ENCODE data around the gene CTPS2. TPM values are rescaled to one million over a fixed set of nuclear protein-coding genes. Genes with fewer than 3 reads are reported as not detected.

CTPS2 gene
- total RNA-seq, 2 donors from 2014 or later, result 7.9 to 12.0 TPM

DNA sequence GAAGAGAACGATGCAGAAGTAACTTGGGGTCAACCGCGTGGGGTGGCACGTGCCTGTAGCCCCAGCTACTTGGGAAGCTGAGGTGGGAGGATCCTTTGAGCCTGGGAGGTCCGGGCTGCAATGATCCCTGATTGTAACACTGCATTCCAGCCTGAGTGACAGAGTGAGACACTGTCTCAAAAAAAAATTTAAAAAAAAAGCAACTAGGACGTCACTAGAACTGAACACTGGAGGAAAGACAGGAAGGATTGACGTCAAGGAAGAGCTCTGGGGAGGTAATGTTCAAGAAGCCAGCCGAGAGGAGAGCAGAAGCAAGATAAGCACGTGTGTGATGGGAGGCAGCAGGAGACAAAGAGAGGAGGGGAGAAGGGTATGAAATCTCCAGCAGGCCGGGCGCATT lies 33.8 kb downstream of the CTPS2 start:
- H3K9me3 ChIP-seq, result no peaks in the 10 kb centered on the region
- H3K4me1 ChIP-seq (ENCODE audit: control insufficient read depth in 1 of 2, low read depth in 2 of 2), result no peaks in the 10 kb centered on the region
- ATAC-seq (ENCODE audit: insufficient number of reproducible peaks, low FRiP score, low read depth) (no peak), DNase-seq (ENCODE audit: low spot score) (no peak)
- no peaks in the 10 kb centered on the region for H3K27me3 ChIP-seq (replicated peaks; ENCODE audit: insufficient read depth)
- TF ChIP-seq, protein P1, sequence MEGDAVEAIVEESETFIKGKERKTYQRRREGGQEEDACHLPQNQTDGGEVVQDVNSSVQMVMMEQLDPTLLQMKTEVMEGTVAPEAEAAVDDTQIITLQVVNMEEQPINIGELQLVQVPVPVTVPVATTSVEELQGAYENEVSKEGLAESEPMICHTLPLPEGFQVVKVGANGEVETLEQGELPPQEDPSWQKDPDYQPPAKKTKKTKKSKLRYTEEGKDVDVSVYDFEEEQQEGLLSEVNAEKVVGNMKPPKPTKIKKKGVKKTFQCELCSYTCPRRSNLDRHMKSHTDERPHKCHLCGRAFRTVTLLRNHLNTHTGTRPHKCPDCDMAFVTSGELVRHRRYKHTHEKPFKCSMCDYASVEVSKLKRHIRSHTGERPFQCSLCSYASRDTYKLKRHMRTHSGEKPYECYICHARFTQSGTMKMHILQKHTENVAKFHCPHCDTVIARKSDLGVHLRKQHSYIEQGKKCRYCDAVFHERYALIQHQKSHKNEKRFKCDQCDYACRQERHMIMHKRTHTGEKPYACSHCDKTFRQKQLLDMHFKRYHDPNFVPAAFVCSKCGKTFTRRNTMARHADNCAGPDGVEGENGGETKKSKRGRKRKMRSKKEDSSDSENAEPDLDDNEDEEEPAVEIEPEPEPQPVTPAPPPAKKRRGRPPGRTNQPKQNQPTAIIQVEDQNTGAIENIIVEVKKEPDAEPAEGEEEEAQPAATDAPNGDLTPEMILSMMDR (IDR thresholded peaks at IDR 0.05), result no peak
- H3K27ac ChIP-seq, result no peak overlapping the region
- no peak overlapping the region for H3K4me3 ChIP-seq
- H3K36me3 ChIP-seq, result peaks cover 3% of the 10 kb centered on the region

DNA sequence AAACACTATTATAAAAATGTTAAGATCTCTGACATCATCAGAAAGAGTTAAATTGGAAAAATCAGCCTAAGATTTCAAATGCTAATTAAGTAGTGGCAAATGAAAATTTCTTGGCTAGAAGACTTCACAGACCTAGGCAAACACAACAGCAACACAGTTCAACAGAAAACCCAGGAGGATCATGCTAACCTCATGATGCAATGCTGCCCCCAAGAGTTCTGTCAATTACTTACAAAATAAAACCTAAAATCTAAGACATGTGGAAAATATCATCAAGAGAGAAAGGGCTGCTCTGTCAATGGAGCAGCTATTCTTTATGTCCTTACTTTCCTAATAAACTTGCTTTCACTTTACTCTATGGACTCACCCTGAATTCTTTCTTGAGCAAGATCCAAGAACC lies 41.5 kb downstream of the CTPS2 start:
- no peak overlapping the region for H3K4me3 ChIP-seq
- TF ChIP-seq, protein P1 (IDR thresholded peaks at IDR 0.05), result no peak
- H3K4me1 ChIP-seq (ENCODE audit: control insufficient read depth in 1 of 2, low read depth in 2 of 2), result no peaks in the 10 kb centered on the region
- ATAC-seq (ENCODE audit: insufficient number of reproducible peaks, low FRiP score, low read depth), result no peak
- no peaks in the 10 kb centered on the region for H3K27me3 ChIP-seq (replicated peaks; ENCODE audit: insufficient read depth)
- H3K9me3 ChIP-seq, result no peaks in the 10 kb centered on the region
- no peak for DNase-seq (ENCODE audit: low spot score)
- no peaks in the 10 kb centered on the region for H3K36me3 ChIP-seq
- H3K27ac ChIP-seq, result no peak overlapping the region

DNA sequence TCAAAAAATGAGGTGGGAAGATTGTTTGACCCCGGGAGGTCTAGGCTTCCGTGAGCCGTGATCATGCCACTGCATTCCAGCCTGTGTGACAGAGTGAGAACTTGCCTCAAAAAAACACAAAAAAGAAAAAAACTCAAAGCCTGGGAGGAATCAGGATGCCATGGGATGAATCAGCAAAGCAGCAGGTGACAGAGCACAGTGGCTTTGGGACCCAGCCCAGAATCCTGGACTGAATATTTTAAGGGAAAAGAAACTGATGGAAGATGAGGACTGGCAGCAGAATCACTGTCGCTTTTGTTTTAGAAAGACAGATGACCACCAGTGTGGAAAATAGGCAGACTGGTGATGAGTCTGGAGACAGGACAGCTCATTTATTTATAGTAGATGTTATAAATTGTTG lies 45.9 kb downstream of the CTPS2 start:
- TF ChIP-seq, protein P1 (IDR thresholded peaks at IDR 0.05), result no peak
- H3K9me3 ChIP-seq, result no peaks in the 10 kb centered on the region
- no peaks in the 10 kb centered on the region for H3K36me3 ChIP-seq
- no peak overlapping the region for H3K4me3 ChIP-seq
- ATAC-seq (ENCODE audit: insufficient number of reproducible peaks, low FRiP score, low read depth) (no peak), DNase-seq (ENCODE audit: low spot score) (no peak)
- no peak overlapping the region for H3K27ac ChIP-seq
- H3K27me3 ChIP-seq (replicated peaks; ENCODE audit: insufficient read depth), result no peaks in the 10 kb centered on the region
- no peaks in the 10 kb centered on the region for H3K4me1 ChIP-seq (ENCODE audit: control insufficient read depth in 1 of 2, low read depth in 2 of 2)

DNA sequence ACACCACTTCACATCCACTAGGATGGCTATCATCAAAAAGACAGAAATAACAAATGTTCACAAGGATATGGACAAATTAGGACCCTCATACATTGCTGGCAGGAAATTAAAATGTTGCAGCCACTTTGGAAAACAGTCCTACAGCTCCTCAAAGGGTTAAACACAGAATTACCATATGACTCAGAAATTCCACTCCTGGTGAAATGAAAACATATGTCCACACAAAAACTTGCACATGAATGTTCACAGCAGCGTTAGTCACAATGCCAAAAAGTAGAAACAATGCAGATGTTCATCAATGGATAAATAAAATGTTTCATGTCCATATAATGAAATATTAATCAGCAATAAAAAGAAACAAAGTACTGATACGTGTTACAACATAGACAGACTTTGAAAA lies 47.4 kb downstream of the CTPS2 start:
- no peak for DNase-seq (ENCODE audit: low spot score)
- Histone ChIP-seq H3K9me3 (no peaks in the 10 kb centered on the region), H3K4me3 (no peak overlapping the region), H3K27ac (no peak overlapping the region), H3K36me3 (no peaks in the 10 kb centered on the region), H3K27me3 (replicated peaks; ENCODE audit: insufficient read depth) (no peaks in the 10 kb centered on the region), H3K4me1 (ENCODE audit: control insufficient read depth in 1 of 2, low read depth in 2 of 2) (no peaks in the 10 kb centered on the region)
- ATAC-seq (ENCODE audit: insufficient number of reproducible peaks, low FRiP score, low read depth), result no peak
- TF ChIP-seq, protein P1 (IDR thresholded peaks at IDR 0.05), result no peak

DNA sequence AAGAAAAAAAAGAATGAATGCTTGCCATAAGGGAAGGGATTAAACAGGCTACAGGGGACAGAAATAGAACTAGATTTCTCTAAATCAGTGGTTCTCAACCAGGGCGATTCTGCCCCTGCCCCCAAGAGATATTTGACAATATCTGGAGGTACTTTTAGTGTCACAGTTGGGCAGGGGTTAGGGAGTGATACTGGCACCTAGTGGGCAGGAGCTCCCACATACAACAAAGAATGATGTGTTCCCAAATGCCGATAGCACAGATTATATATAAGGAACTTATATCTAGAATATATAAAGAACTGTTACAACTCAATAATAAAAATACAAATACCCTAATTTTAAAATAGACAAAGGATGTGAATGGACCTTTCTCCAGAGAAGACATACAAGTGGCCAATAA lies 47.8 kb downstream of the CTPS2 start:
- Histone ChIP-seq H3K4me1 (ENCODE audit: control insufficient read depth in 1 of 2, low read depth in 2 of 2) (no peaks in the 10 kb centered on the region), H3K27me3 (replicated peaks; ENCODE audit: insufficient read depth) (no peaks in the 10 kb centered on the region), H3K36me3 (no peaks in the 10 kb centered on the region), H3K27ac (no peak overlapping the region), H3K4me3 (no peak overlapping the region), H3K9me3 (no peaks in the 10 kb centered on the region)
- no peak for ATAC-seq (ENCODE audit: insufficient number of reproducible peaks, low FRiP score, low read depth)
- DNase-seq (ENCODE audit: low spot score), result no peak
- TF ChIP-seq, protein P1 (IDR thresholded peaks at IDR 0.05), result no peak

Measured in thoracic aorta (tissue), 2 donors.